BE2C (cell line): ENCODE results near the gene SMAD3.

Experiments
- DNase-seq: peaks from one replicate; pipeline ENCODE4 v3.0.0-alpha.2; 2020
- H3K27me3 ChIP-seq: fragments of 250-450 bp; sonication (Bioruptor Pico); 2 replicates; pipeline ENCODE4 v1.5.1; 2020; ENCODE audit warnings: mild to moderate bottlenecking
- H3K36me3 ChIP-seq: fragments of 250-450 bp; sonication (Bioruptor Pico); 2 replicates; pipeline ENCODE4 v1.5.1; 2020; ENCODE audit warnings: mild to moderate bottlenecking
- H3K4me1 ChIP-seq: fragments of 250-450 bp; sonication (Bioruptor Pico); 2 replicates; pipeline ENCODE4 v1.5.1; 2020
- H3K4me3 ChIP-seq: 2 replicates; pipeline ENCODE4 v1.5.1; 2011; ENCODE audit warnings: low read depth, low read length
- H3K9me3 ChIP-seq: fragments of 250-450 bp; sonication (Bioruptor Pico); 2 replicates; pipeline ENCODE4 v1.5.1; 2020
- TF ChIP-seq, protein P1 (sequence below): IDR thresholded peaks from 2 replicates; pipeline ENCODE4 v1.5.1; 2012; ENCODE audit warnings: mild to moderate bottlenecking, low read depth, low read length

Gene SMAD3

DNA sequence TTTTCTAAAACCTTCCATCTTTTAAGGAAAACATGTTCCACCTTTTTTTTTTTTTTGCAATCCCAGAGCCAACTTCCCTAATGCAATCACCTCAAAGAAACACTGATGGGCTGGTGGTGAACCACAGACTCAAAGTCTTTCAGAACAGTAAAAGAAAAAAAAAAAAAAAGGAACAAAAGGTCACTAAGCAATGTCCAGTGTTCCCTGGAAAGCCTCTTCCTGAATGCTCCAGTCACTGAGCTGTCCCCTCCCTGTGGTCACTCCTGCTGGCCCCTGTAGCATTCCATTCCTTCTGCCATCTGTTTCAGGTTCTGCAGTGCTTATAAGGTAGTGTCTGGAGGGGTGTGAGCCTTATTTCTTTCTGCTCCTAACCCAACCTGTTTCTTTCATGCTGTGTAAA is 135.7 kb downstream of the SMAD3 start:
- Histone ChIP-seq H3K27me3 (no peaks in the 10 kb centered on the region), H3K4me3 (no peak overlapping the region), H3K4me1 (no peaks in the 10 kb centered on the region), H3K9me3 (no peaks in the 10 kb centered on the region), H3K36me3 (no peaks in the 10 kb centered on the region)
- DNase-seq, result no peak
- TF ChIP-seq, protein P1, sequence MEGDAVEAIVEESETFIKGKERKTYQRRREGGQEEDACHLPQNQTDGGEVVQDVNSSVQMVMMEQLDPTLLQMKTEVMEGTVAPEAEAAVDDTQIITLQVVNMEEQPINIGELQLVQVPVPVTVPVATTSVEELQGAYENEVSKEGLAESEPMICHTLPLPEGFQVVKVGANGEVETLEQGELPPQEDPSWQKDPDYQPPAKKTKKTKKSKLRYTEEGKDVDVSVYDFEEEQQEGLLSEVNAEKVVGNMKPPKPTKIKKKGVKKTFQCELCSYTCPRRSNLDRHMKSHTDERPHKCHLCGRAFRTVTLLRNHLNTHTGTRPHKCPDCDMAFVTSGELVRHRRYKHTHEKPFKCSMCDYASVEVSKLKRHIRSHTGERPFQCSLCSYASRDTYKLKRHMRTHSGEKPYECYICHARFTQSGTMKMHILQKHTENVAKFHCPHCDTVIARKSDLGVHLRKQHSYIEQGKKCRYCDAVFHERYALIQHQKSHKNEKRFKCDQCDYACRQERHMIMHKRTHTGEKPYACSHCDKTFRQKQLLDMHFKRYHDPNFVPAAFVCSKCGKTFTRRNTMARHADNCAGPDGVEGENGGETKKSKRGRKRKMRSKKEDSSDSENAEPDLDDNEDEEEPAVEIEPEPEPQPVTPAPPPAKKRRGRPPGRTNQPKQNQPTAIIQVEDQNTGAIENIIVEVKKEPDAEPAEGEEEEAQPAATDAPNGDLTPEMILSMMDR, result no peak

DNA sequence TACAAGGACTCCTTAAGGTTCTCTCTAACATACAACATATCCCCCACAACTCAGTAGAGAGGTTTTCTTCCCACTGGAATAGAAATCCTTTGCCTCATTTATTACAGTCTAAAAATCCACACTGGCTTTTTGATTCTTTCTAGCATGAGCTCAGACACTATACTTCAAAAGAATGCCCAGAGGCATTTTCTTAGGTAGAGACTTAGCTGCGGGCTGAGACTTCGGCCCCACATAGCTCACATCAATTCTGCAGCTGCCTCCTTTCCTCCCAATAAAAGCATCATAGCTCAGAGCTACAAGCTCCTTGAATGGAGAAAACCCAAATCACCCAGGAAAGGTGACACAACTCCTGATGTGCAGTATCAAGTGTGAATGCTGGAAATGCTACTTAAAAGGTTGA is 136.7 kb downstream of the SMAD3 start:
- H3K36me3 ChIP-seq, result no peaks in the 10 kb centered on the region
- no peak for DNase-seq

DNA sequence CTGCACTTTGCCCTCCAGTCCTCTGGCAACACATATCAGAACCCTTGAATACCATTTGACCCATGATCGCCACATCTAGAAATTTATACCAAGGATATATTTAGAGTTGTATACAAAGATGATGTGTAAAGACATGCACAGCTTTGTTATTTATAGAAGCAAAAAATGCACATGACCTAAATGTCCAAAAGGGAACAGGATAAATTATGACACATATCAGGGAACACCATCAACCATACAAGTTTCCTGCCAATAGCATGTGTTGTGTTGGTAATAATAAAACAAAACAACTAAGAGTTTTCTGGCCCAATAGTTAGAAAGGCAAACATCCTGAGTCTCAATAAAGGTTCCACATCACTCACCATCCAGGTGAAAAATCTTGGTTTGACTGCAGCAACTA is 137.6 kb downstream of the SMAD3 start:
- DNase-seq, result no peak
- Histone ChIP-seq H3K9me3 (no peaks in the 10 kb centered on the region), H3K4me1 (no peaks in the 10 kb centered on the region), H3K36me3 (no peaks in the 10 kb centered on the region; the same call in 1 of the 2 replicates), H3K27me3 (no peaks in the 10 kb centered on the region), H3K4me3 (no peak overlapping the region)
- TF ChIP-seq, protein P1, result no peak

More for the DNA sequence above, 136.7 kb downstream of the SMAD3 start:
- H3K4me1 ChIP-seq, result no peaks in the 10 kb centered on the region
- H3K27me3 ChIP-seq, result no peaks in the 10 kb centered on the region
- no peak overlapping the region for H3K4me3 ChIP-seq
- no peaks in the 10 kb centered on the region for H3K9me3 ChIP-seq
- TF ChIP-seq, protein P1, result no peak

DNA sequence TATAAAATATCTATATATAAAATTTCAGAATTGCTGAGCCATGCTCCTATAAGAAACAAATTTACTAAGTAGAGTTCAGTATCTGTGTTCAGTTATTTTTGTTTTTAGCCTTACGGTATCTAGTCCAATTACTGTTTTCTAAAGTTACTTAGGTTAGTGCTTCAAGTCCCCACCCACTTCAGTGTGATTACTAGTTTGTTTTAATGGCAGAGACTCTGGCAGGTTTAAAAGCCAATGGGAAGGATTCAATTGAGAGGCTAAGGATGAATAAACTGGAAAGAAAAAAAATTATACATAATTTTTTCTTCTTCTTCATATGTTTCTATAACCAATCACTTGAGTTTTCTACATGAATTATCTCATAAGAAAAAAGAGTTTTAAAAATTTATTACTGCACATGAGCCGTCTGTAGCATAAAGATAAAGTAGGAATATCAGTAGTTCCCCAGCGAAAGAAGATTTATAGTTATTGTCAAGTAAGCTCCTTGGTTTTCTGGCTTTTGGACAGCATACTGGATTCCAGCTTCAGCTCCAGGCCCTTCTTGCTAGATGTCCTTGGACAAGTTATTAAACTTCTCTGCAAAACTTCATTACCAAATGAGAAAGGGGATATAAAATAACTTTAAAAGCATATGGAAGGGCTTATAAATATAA is 142.3 kb downstream of the SMAD3 start:
- peaks cover 4% of the 10 kb centered on the region for H3K36me3 ChIP-seq

DNA sequence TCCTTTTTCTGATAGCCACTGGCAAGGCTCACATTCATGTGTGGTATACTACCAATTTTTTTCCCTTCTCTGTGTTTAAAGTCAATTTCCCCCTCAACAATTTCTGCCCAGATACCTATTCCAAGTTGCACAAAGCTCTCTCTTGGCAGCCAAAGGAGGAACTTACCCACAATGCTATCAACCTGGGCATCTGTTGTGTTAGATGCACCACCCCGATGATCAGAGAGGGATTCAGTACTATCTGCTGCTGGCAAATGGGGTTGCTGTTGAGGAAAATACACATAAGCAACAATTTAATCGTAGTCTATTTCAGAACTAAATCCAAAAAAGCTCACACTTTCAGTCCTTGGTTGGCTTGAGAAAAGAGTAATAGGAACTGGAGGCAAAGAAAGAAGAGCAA is 143.0 kb downstream of the SMAD3 start:
- TF ChIP-seq, protein P1, result no peak

More for the DNA sequence above, 142.3 kb downstream of the SMAD3 start:
- Histone ChIP-seq H3K4me1 (no peaks in the 10 kb centered on the region), H3K27me3 (no peaks in the 10 kb centered on the region), H3K4me3 (no peak overlapping the region), H3K9me3 (no peaks in the 10 kb centered on the region)
- DNase-seq, result no peak
- TF ChIP-seq, protein P1, result no peak

DNA sequence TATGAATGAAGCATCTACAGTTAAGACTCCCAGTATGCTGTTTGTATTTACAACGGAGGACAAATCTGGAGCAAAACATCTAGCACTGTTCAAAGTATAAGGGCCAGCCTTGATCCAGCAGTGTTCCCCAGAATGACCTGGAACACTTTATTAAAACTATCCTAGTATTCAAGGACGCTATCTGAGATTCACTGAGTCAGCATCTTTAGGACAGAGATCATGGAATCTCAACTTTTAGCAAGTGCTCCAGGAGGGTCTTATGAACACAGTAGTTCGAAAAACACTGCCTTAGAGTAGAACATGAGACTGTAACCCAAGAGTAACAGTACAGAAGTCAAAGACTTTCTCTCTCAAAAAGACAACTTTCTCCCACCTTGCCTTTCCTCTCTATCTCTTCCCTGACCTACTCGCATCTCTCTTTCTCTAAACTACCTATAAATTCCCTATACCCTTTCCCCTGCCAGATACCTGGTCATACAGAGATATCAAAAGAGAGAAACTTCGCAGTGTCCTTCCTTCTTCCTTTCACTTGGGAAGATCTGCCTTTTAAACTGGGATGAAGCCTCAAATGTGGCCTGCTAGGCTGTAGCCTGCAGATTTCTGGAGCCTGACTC is 145.3 kb downstream of the SMAD3 start:
- DNase-seq, result no peak
- H3K9me3 ChIP-seq, result no peaks in the 10 kb centered on the region
- peaks cover 4% of the 10 kb centered on the region for H3K36me3 ChIP-seq
- TF ChIP-seq, protein P1, result no peak
- H3K4me3 ChIP-seq, result no peak overlapping the region
- H3K4me1 ChIP-seq, result no peaks in the 10 kb centered on the region
- no peaks in the 10 kb centered on the region for H3K27me3 ChIP-seq

More for the DNA sequence above, 143.0 kb downstream of the SMAD3 start:
- no peaks in the 10 kb centered on the region for H3K27me3 ChIP-seq
- H3K4me3 ChIP-seq, result no peak overlapping the region
- peaks cover 4% of the 10 kb centered on the region for H3K36me3 ChIP-seq
- no peak for DNase-seq
- H3K9me3 ChIP-seq, result no peaks in the 10 kb centered on the region
- no peaks in the 10 kb centered on the region for H3K4me1 ChIP-seq
